ENCODE measurements around the gene DPYSL5.
A peak's percentile ranks its signal among the peaks of the same experiment; 100 is the strongest.
"Not testable (repeated sequence)": the region's sequence is repeated elsewhere in the genome, so short reads cannot be mapped to it uniquely, and the experiment has no call there.

The DPYSL5 gene, protein sequence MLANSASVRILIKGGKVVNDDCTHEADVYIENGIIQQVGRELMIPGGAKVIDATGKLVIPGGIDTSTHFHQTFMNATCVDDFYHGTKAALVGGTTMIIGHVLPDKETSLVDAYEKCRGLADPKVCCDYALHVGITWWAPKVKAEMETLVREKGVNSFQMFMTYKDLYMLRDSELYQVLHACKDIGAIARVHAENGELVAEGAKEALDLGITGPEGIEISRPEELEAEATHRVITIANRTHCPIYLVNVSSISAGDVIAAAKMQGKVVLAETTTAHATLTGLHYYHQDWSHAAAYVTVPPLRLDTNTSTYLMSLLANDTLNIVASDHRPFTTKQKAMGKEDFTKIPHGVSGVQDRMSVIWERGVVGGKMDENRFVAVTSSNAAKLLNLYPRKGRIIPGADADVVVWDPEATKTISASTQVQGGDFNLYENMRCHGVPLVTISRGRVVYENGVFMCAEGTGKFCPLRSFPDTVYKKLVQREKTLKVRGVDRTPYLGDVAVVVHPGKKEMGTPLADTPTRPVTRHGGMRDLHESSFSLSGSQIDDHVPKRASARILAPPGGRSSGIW

GRCh38 chr2:26847655-26848335 lies at the start of gene DPYSL5:
Gene DPYSL5, plus strand, starts transcription at chr2:26848132. Its CDS starts 50,368 bp downstream, at chr2:26898500.
- DNase-seq, result peak; percentile 30

DNA sequence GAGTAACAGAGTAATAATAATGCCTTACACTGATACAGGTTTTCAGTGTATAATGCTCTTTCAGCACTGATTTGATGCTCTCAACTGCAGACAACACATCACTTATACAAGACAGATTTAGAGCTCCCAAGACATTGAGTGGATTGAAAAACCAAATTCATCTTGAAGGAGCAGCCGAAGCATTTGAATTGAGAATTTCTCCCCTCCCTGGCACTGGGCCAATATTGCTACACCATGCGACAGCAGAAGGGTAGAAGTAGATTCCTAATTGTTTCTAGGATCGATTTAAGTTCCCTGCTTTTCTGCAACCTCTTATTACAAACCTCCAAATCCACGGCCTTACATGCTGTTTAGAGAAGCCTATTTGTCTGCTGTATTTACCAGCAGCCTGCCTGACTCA lies 46.6 kb upstream of the DPYSL5 start:
- DNase-seq, result no peak

- no peak for DNase-seq
These were observed 46.1 kb upstream of the DPYSL5 start for GRCh38 chr2:26801796-26802195.

DNA sequence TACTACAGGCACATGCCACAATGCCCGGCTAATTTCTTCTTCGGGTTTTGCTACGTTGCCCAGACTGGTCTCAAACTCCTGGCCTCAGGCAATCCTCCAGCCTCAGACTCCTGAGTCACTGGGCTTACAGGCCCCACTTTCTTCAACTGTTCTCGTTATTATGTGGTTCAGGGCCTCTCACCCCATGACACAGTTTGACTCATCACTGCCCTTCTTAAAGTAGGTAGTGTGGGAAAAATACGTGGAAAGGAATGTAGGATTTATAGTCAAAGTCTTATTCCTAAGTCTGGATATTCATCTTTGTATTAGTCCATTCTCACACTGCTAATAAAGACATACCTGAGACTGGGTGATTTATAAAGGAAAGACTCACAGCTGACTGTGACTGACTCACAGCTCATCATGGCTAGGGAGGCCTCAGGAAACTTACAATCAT lies 42.7 kb upstream of the DPYSL5 start:
- no peak for DNase-seq

GRCh38 chr2:26807788-26808460 lies 40.0 kb upstream of the DPYSL5 start:
- no peak for DNase-seq

DNA sequence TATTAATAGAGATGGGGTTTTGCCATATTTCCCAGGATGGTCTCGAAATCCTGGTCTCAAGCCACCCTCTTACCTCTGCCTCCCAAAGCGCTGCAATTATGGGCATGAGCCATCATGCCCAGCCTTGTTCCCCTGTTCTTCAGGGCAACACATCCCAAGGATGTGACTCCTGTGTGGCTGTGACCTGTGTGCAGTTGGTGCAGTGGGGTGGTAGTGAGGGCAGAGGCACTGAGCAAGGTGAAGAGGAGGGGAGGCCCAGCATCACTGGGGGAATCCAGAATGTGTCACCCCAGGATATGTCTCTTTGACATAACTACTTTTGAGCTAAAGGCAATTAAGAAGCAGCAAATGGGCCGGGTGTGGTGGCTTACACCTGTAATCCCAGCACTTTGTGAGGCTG lies 38.7 kb upstream of the DPYSL5 start:
- DNase-seq, result no peak

DNA sequence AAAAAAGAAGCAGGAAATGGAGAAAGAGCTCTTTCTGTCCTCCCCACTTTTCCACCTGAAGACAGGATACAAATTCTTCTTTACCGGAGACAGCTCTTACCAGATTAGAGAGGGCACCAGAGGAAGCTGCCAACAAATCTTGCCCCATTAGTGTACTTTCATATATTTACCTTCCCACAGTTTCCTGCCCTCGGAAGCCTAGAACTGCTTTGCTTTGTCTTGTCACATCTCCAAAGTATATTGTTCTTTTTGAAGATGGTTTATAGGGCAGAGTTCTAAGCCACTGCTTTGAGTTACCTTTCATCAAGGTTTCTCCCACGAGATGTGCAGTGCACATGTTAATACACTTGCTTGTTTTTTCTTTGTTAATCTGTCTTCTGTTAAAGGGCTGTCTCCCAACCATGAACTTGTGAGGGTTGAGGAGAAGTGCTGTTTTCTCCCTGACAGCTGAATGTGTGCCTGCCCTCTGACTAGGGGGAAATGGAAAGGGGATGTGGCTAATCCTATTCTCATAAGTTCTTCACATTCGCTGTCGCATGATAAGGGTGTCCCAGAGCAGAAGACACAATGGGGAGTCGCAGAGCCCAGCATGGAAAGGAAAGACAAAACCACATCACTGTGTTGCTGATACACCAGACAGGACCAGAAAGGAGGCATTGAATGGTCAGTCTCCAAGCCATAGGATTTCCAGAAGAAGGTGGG lies 37.9 kb upstream of the DPYSL5 start:
- no peak for DNase-seq

DNA sequence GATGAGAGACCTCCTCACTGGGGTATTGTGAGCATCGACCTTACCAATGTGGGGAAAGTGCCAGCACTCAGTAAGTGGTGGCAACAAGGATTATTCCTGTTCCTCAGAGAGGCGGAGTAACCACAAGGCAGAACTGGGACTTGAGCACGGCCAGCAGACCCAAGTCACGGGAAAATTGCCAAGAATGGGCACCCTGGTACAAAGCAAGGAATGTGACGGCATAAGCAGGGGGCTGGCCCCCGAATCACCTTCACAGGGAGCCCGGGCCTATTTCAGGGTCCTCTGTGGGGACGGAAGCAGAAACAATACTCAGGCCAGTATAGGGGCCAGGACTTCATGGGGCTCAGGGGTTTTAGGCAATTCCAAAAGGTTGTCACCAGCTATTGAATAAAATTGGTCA lies 36.7 kb upstream of the DPYSL5 start:
- no peak for DNase-seq

- DNase-seq, result no peak
These were observed 35.9 kb upstream of the DPYSL5 start for GRCh38 chr2:26811791-26812694.

- no peak for DNase-seq
These were observed 35.2 kb upstream of the DPYSL5 start for GRCh38 chr2:26812731-26813130.

- DNase-seq, result not testable (repeated sequence)
These were observed 33.7 kb upstream of the DPYSL5 start for GRCh38 chr2:26814072-26814765.

GRCh38 chr2:26816893-26817292 lies 31.0 kb upstream of the DPYSL5 start:
- DNase-seq, result no peak

DNA sequence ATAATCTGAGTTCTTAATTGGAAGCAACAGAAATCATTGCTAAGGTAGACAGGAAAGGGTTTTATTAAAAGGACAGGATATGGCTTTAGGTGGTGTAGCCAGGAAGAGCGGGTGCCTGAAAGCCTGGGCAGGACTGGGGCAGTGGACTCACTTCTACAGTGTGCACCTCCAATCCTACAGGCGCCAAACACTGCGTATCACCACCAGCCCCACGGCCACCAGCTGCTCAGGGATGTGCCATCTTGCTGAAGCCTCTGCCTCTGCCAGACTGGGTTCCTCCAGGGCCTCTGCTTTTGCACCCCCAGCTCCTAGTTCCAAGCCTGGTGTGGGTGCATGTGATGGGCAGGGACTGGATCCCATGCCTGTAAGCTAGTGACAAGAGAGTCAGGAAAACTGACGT lies 29.7 kb upstream of the DPYSL5 start:
- no peak for DNase-seq

- DNase-seq, result no peak
These were observed 29.0 kb upstream of the DPYSL5 start for GRCh38 chr2:26818972-26819371.

DNA sequence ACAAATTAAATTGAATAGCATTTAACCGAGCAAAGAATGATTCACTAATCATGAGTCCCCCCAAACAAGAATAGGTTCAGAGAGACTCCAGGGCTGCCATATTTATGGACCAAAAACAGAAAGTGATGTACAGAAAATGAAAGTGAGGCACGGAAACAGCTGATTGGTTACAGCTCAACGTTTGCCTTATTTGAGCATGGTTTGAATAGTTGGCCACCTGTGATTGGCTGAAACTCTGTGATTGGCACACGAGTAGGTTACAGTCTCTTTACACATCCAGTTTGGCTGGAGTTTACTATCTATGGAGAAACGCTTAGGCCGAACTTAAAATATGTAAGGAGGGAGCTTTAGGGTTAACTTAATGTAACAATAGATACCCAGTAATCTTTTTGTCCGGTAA lies 27.0 kb upstream of the DPYSL5 start:
- DNase-seq, result no peak

GRCh38 chr2:26822877-26823276 lies 25.1 kb upstream of the DPYSL5 start:
- DNase-seq, result no peak

- DNase-seq, result no peak
These were observed 9.6 kb upstream of the DPYSL5 start for GRCh38 chr2:26838121-26838906.

- DNase-seq, result no peak
These were observed 6.9 kb upstream of the DPYSL5 start for GRCh38 chr2:26840937-26841610.

GRCh38 chr2:26843041-26843440 lies 4.9 kb upstream of the DPYSL5 start:
- DNase-seq, result no peak

GRCh38 chr2:26845021-26845420 lies 2.9 kb upstream of the DPYSL5 start:
- no peak for DNase-seq

Measured in activated naive CD4-positive, alpha-beta T cell treated with anti-CD3 and anti-CD28 coated beads, Interleukin-2, amount 50 U/mL, for 16 hours (primary cell).